ENCODE results near the gene SLC7A6.

- TF ChIP-seq CTCF (IDR thresholded peaks at IDR 0.05; ENCODE audit: borderline replicate concordance, extremely low read depth, low read length, poor library complexity, severe bottlenecking) (no peak), EZH2 (IDR thresholded peaks at IDR 0.05; ENCODE audit: borderline replicate concordance, low read depth, low read length, severe bottlenecking) (no peak)
Observed at GRCh38 chr16:68291227-68291626, 26.9 kb downstream of the SLC7A6 start.

Data from DND-41 (cell line).